Spleen (tissue), 11 donors: ENCODE results near the gene CENPS. TPM values are rescaled to one million over a fixed set of nuclear protein-coding genes. Genes with fewer than 3 reads are reported as not detected.
"Not testable (repeated sequence)": the region's sequence is repeated elsewhere in the genome, so short reads cannot be mapped to it uniquely, and the experiment has no call there.

Experiments
- DNase-seq: peaks from one replicate; pipeline ENCODE4 v3.0.0-alpha.2; 2020
- H3K27ac ChIP-seq, 8 donors: fragments of 200-600 bp; sonication (generic) in 7 of 8; 1 replicate in 4 of 8; 2 replicates in 4 of 8; pipeline versions ENCODE4 v1.5.0 to v1.8.0; 2016 to 2021; ENCODE audit warnings: inconsistent platforms in 4 of 8, mild to moderate bottlenecking in 4 of 8, moderate library complexity in 1 of 8
- H3K27me3 ChIP-seq, 7 donors: fragments of 200-600 bp; sonication (generic) in 6 of 7; replicated peaks in 1 of 7; 1 replicate in 4 of 7; 2 replicates in 3 of 7; pipeline versions ENCODE4 v1.5.0 to v1.8.0; 2016 to 2021; ENCODE audit warnings: inconsistent platforms in 3 of 7, mild to moderate bottlenecking in 1 of 7
- H3K36me3 ChIP-seq, 6 donors: fragments of 200-600 bp; sonication (generic) in 5 of 6; 1 replicate in 4 of 6; 2 replicates in 2 of 6; pipeline versions ENCODE4 v1.5.0 to v1.8.0; 2016 to 2021; ENCODE audit warnings: inconsistent platforms in 2 of 6
- H3K4me1 ChIP-seq, 6 donors: fragments of 200-600 bp; sonication (generic) in 5 of 6; 1 replicate in 3 of 6; 2 replicates in 3 of 6; pipeline versions ENCODE4 v1.5.0 to v1.8.0; 2016 to 2021; ENCODE audit warnings: inconsistent platforms in 3 of 6
- H3K4me3 ChIP-seq, 8 donors: fragments of 200-600 bp; sonication (generic) in 7 of 8; 1 replicate in 4 of 8; 2 replicates in 4 of 8; pipeline versions ENCODE4 v1.5.0 to v1.8.0; 2016 to 2021; ENCODE audit warnings: inconsistent platforms in 4 of 8, mild to moderate bottlenecking in 4 of 8, moderate library complexity in 2 of 8
- H3K9me3 ChIP-seq, 8 donors: fragments of 200-600 bp; sonication (generic) in 7 of 8; 1 replicate in 4 of 8; 2 replicates in 4 of 8; pipeline versions ENCODE4 v1.5.0 to v1.8.0; 2016 to 2021; ENCODE audit warnings: inconsistent platforms in 4 of 8
- POLR2A ChIP-seq, 3 donors: fragments of 450-650 bp; IDR thresholded peaks; one replicate each; pipeline ENCODE4 v1.5.1; 2017; ENCODE audit warnings: antibody characterized with exemption in 3 of 3, mild to moderate bottlenecking in 1 of 3
- POLR2AphosphoS5 ChIP-seq, 3 donors: sonication (generic); formaldehyde crosslinking; IDR thresholded peaks; one replicate each; pipeline ENCODE4 v1.5.1; 2017; ENCODE audit warnings: antibody characterized with exemption in 3 of 3
- WGBS, 5 donors: extraction: QIAGEN DNeasy Blood & Tissue Kit in 3 of 5; methylation state at CpG; one replicate each; pipeline versions ENCODE4 v1.1.5 to v1.1.7; 2013 to 2018; 5-methylcytosine and 5-hydroxymethylcytosine counted together
- intact Hi-C: fragments of 100-400 bp; cut with DNase I; formaldehyde crosslinking; loops from one replicate; pipeline ENCODE4 v1.15.0; 2023; ENCODE audit warnings: low total_unique reads
- polyA plus RNA-seq, 3 donors: library from polyadenylated mRNA; stranded (reverse); fragments of 200-250 nt; gene quantifications; one replicate each; pipeline ENCODE4 v1.2.1, GENCODE V29; 2013
- total RNA-seq, 7 donors: library from RNA; depleted of rRNA in 3 of 7; stranded (reverse); fragments of >200 nt in 3 of 7; fragmentation: NEBNext Ultra II Directional in 4 of 7; extraction: Animal tissue kit (Norgen Biotek cat#: 25700) in 4 of 7; gene quantifications; one replicate each; pipeline versions ENCODE4 v1.1.0 to v1.2.1, GENCODE V29; 2016 to 2021
- TF ChIP-seq, protein P1 (sequence below), 11 experiments: fragments of 200-600 bp in 7 of 11; fragments of 450-650 bp in 4 of 11; sonication (generic) in 4 of 11; IDR thresholded peaks in 8 of 11; conservative IDR thresholded peaks in 3 of 11; 1 replicate in 7 of 11; 2 replicates in 4 of 11; pipeline versions ENCODE4 v1.4.0 to v1.8.0; 2016 to 2021; ENCODE audit warnings: antibody characterized with exemption in 11 of 11, inconsistent platforms in 4 of 11, mild to moderate bottlenecking in 1 of 11
- donor health status: healthy with polysubstance abuse.
- donor health status: DM: no; HTN: no; CAD: no; lungs with moderate emphysema.
- donor health status: DM: no; HTN: no; CAD: no.
- donor health status: Bipolar disorder and iron deficiency.
- donor health status: healthy.
- donor health status: DM: no; HTN: no; CAD: no.
- donor health status: DM: yes; HTN: yes; CAD: no.

CENPS gene
- total and polyA plus RNA-seq, 10 donors = 2.1 to 13.5 (median 7.5) TPM

DNA sequence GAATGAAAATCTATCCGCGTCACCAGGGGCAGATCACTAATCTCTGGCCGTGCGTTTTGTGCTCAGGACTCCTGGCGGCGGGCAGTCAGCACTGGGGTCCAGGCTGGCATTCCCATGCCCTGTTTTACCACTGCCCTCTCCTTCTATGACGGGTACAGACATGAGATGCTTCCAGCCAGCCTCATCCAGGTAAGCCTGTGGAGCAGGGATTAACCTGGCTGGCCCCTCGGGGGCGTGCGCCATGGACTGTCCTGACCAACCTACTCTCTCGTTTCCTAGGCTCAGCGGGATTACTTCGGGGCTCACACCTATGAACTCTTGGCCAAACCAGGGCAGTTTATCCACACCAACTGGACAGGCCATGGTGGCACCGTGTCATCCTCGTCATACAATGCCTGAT lies 10.9 kb upstream of the CENPS start:
- no peaks in the 10 kb centered on the region for H3K27me3 ChIP-seq
- TF ChIP-seq POLR2AphosphoS5 (IDR thresholded peaks at IDR 0.05) = no peak
- TF ChIP-seq POLR2A (IDR thresholded peaks at IDR 0.05) = no peak
- TF ChIP-seq, protein P1, sequence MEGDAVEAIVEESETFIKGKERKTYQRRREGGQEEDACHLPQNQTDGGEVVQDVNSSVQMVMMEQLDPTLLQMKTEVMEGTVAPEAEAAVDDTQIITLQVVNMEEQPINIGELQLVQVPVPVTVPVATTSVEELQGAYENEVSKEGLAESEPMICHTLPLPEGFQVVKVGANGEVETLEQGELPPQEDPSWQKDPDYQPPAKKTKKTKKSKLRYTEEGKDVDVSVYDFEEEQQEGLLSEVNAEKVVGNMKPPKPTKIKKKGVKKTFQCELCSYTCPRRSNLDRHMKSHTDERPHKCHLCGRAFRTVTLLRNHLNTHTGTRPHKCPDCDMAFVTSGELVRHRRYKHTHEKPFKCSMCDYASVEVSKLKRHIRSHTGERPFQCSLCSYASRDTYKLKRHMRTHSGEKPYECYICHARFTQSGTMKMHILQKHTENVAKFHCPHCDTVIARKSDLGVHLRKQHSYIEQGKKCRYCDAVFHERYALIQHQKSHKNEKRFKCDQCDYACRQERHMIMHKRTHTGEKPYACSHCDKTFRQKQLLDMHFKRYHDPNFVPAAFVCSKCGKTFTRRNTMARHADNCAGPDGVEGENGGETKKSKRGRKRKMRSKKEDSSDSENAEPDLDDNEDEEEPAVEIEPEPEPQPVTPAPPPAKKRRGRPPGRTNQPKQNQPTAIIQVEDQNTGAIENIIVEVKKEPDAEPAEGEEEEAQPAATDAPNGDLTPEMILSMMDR (IDR thresholded peaks at IDR 0.05 in 8 of 11, conservative IDR thresholded peaks at IDR 0.05 in 3 of 11) = no peak
- peaks cover 0 to 86% (median 68%) of the 10 kb centered on the region in 6 donors for H3K36me3 ChIP-seq
- no peak overlapping the region for H3K4me3 ChIP-seq
- H3K4me1 ChIP-seq = peaks cover 0 to 23% (median 3%) of the 10 kb centered on the region in 6 donors
- H3K9me3 ChIP-seq = no peaks in the 10 kb centered on the region
- intact Hi-C loops = no loop called here
- 88 to 97% (median 91%) methylated on average over 15 of the region's 15 CpGs for WGBS, 5 donors
- peak overlapping the region in 1 of 8 donors; percentile 0 for H3K27ac ChIP-seq
- DNase-seq = peak; percentile 46

DNA sequence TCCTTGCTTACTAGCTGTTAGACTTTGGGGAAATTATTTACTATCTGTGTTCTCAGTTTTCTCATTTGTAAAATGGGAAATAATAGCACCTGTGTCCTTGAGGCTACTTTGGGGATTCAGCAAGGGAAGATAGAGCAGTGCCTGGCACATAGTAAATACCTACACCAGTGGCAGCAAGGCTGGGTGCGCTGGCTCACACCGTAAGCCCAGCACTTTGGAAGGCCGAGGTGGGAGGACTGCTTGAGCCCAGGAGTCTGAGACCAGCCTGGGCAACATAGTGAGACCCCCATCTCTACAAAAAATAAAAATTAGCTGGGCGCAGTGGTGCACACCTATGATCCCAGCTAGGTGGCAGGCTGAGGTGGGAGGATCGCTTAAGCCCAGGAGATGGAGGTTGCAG lies 8.6 kb upstream of the CENPS start:
- H3K36me3 ChIP-seq = peaks cover 0 to 63% (median 50%) of the 10 kb centered on the region in 6 donors
- TF ChIP-seq, protein P1 (IDR thresholded peaks at IDR 0.05 in 8 of 11, conservative IDR thresholded peaks at IDR 0.05 in 3 of 11) = no peak
- no peak for TF ChIP-seq POLR2AphosphoS5 (IDR thresholded peaks at IDR 0.05)
- no peak for TF ChIP-seq POLR2A (IDR thresholded peaks at IDR 0.05)

DNA sequence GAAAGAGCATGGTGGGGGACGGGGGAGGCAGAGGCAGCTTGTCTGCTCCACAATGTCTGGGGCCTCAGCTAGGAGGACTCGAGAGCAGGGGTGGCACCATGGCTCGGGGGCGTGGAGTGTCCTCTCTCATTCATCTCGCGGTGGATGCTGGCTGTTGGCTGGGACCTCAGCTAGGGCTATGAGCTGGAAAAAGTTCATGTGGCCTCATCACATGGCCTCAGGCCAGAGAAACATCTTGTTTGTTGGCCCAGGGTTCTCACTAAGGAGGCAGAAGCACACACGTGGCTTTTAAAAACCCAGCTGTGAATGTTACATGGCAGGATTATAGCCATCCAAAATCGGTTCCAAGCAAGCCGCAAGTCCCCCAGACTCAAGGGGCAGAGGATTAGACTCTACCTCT lies 6.2 kb upstream of the CENPS start:
- intact Hi-C loops = no loop called here
- no peak overlapping the region for H3K27ac ChIP-seq
- 80 to 91% (median 83%) methylated on average over 9 of the region's 9 CpGs for WGBS, 5 donors
- TF ChIP-seq, protein P1 (IDR thresholded peaks at IDR 0.05 in 8 of 11, conservative IDR thresholded peaks at IDR 0.05 in 3 of 11) = no peak
- no peak for TF ChIP-seq POLR2AphosphoS5 (IDR thresholded peaks at IDR 0.05)
- no peak for TF ChIP-seq POLR2A (IDR thresholded peaks at IDR 0.05)
- H3K27me3 ChIP-seq = no peaks in the 10 kb centered on the region
- H3K9me3 ChIP-seq = no peaks in the 10 kb centered on the region
- peak; percentile 53 for DNase-seq
- peaks cover 0 to 22% (median 8%) of the 10 kb centered on the region in 6 donors for H3K4me1 ChIP-seq
- peaks cover 0 to 39% (median 26%) of the 10 kb centered on the region in 6 donors for H3K36me3 ChIP-seq
- H3K4me3 ChIP-seq = no peak overlapping the region

More for the DNA sequence above, 8.6 kb upstream of the CENPS start:
- Histone ChIP-seq H3K27me3 (no peaks in the 10 kb centered on the region), H3K4me1 (peaks cover 0 to 1% (median 0%) of the 10 kb centered on the region in 6 donors), H3K4me3 (no peak overlapping the region), H3K9me3 (no peaks in the 10 kb centered on the region), H3K27ac (no peak overlapping the region)
- no peak for DNase-seq
- intact Hi-C loops = no loop called here
- 92 to 99% (median 95%) methylated on average over 5 of the region's 5 CpGs for WGBS, 5 donors

DNA sequence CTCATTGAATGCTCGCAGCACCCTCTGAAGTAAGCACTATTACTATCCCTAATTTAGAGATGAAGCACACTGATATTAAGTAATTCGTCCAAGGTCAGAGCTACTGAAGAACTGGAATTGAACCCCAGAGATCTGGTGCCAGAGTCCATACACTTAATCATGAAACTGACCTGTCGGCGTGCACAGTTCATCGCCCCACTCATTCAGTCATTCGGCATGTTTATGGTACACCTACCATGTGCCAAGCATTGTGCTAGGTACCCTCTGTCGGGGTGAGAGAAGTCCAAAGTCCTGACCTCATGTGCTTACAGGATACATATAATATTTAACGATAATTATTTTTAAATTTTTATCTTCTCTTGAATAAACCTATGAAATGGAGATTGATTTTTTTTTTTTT lies 5.6 kb upstream of the CENPS start:
- DNase-seq = peak; percentile 10
- Histone ChIP-seq H3K27ac (no peak overlapping the region), H3K36me3 (peaks cover 0 to 33% (median 20%) of the 10 kb centered on the region in 6 donors), H3K4me3 (no peak overlapping the region), H3K9me3 (no peaks in the 10 kb centered on the region), H3K27me3 (no peaks in the 10 kb centered on the region), H3K4me1 (peaks cover 0 to 27% (median 10%) of the 10 kb centered on the region in 6 donors)
- no peak for TF ChIP-seq POLR2AphosphoS5 (IDR thresholded peaks at IDR 0.05)
- TF ChIP-seq, protein P1 (IDR thresholded peaks at IDR 0.05 in 8 of 11, conservative IDR thresholded peaks at IDR 0.05 in 3 of 11) = no peak
- no peak for TF ChIP-seq POLR2A (IDR thresholded peaks at IDR 0.05)
- 89 to 97% (median 93%) methylated on average over 8 of the region's 8 CpGs for WGBS, 5 donors
- intact Hi-C loops = loop anchor here (5.0 kb wide), 1 partner anchor 47 kb away; no protein-coding TSS in a partner anchor

DNA sequence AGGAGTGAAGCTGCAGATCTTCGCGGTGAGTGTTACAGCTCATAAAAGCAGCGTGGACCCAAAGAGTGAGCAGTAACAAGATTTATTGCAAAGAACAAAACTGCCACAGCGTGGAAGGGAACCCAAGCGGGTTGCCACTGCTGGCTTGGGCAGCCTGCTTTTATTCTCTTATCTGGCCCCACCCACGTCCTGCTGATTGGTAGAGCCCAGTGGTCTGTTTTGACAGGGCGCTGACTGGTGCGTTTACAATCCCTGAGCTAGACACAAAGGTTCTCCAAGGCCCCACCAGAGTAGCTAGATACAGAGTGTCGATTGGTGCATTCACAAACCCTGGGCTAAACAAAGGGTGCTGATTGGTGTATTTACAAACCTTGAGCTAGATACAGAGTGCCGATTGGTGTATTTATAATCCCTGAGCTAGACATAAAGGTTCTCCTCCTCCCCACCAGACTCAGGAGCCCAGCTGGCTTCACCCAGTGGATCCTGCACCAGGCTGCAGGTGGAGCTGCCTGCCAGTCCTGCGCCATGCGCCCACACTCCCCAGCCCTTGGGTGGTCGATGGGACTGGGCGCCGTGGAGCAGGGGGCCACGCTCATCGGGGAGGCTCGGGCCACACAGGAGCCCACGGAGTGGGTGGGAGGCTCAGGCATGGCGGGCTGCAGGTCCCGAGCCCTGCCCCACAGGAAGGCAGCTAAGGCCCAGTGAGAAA lies 4.3 kb upstream of the CENPS start:
- H3K27me3 ChIP-seq, H3K9me3 ChIP-seq, H3K27ac ChIP-seq, H3K4me3 ChIP-seq: not testable (repeated sequence)
- peaks cover 1 to 37% (median 18%) of the 10 kb centered on the region in 6 donors for H3K4me1 ChIP-seq
- 83 to 89% (median 87%) methylated on average over 7 to 21 of the region's 21 CpGs for WGBS, 5 donors
- peak; percentile 72 for DNase-seq
- H3K36me3 ChIP-seq = peaks cover 0 to 20% (median 6%) of the 10 kb centered on the region in 6 donors
- intact Hi-C loops = loop anchor here (5.0 kb wide), 1 partner anchor 49 kb away; no protein-coding TSS in a partner anchor

DNA sequence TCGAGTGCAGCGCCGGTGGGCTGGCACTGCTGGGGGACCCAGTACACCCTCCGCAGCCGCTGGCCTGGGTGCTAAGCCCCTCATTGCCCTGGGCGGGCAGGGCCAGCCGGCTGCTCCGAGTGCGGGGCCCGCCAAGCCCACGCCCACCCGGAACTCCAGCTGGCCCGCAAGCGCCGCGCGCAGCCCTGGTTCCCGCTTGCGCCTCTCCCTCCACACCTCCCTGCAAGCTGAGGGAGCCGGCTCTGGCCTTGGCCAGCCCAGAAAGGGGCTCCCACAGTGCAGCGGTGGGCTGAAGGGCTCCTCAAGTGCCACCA lies 3.7 kb upstream of the CENPS start:
- DNase-seq = peak; percentile 70
- Histone ChIP-seq H3K36me3 (peaks cover 0 to 15% (median 2%) of the 10 kb centered on the region in 6 donors), H3K4me1 (peaks cover 6 to 42% (median 23%) of the 10 kb centered on the region in 6 donors), H3K27ac (peak overlapping the region in 1 of 8 donors; percentile 23)
- not testable (repeated sequence) for H3K27me3 ChIP-seq, H3K4me3 ChIP-seq, H3K9me3 ChIP-seq
- intact Hi-C loops = loop anchor here (5.0 kb wide), 1 partner anchor 49 kb away; no protein-coding TSS in a partner anchor
- WGBS, 5 donors = 87 to 99% (median 96%) methylated on average over 4 to 21 of the region's 21 CpGs; no CpG with 5 or more reads in 1 of the 5 donors
